HL-60 (cell line): ENCODE measurements around the gene TP53I3.

ENCODE experiments used
- CTCF ChIP-seq: IDR thresholded peaks from one replicate; pipeline ENCODE4 v1.5.1; 2011; ENCODE audit warnings: low read length, control low read depth, inconsistent platforms; ENCODE audit not compliant: insufficient read depth
- GABPA ChIP-seq: IDR thresholded peaks from 2 replicates; pipeline ENCODE4 v1.6.1; 2012; ENCODE audit warnings: low read depth
- POLR2AphosphoS5 ChIP-seq: IDR thresholded peaks from 2 replicates; pipeline ENCODE4 v1.6.1; 2012; ENCODE audit warnings: low read depth
- SPI1 ChIP-seq: IDR thresholded peaks from 2 replicates; pipeline ENCODE4 v1.6.1; 2012; ENCODE audit warnings: low read depth, mild to moderate bottlenecking, borderline replicate concordance
- TF ChIP-seq, protein P1 (sequence below): IDR thresholded peaks from 2 replicates; pipeline ENCODE4 v1.6.1; 2012; ENCODE audit warnings: low read depth; ENCODE audit not compliant: insufficient replicate concordance

- no peak for TF ChIP-seq CTCF
- no peak for TF ChIP-seq POLR2AphosphoS5
- no peak for TF ChIP-seq GABPA
- TF ChIP-seq, protein P1, sequence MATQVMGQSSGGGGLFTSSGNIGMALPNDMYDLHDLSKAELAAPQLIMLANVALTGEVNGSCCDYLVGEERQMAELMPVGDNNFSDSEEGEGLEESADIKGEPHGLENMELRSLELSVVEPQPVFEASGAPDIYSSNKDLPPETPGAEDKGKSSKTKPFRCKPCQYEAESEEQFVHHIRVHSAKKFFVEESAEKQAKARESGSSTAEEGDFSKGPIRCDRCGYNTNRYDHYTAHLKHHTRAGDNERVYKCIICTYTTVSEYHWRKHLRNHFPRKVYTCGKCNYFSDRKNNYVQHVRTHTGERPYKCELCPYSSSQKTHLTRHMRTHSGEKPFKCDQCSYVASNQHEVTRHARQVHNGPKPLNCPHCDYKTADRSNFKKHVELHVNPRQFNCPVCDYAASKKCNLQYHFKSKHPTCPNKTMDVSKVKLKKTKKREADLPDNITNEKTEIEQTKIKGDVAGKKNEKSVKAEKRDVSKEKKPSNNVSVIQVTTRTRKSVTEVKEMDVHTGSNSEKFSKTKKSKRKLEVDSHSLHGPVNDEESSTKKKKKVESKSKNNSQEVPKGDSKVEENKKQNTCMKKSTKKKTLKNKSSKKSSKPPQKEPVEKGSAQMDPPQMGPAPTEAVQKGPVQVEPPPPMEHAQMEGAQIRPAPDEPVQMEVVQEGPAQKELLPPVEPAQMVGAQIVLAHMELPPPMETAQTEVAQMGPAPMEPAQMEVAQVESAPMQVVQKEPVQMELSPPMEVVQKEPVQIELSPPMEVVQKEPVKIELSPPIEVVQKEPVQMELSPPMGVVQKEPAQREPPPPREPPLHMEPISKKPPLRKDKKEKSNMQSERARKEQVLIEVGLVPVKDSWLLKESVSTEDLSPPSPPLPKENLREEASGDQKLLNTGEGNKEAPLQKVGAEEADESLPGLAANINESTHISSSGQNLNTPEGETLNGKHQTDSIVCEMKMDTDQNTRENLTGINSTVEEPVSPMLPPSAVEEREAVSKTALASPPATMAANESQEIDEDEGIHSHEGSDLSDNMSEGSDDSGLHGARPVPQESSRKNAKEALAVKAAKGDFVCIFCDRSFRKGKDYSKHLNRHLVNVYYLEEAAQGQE, result no peak
- TF ChIP-seq SPI1, result no peak
These were observed 38.8 kb downstream of the TP53I3 start for GRCh38 chr2:24045511-24046508.
